Astrocyte (in vitro differentiated cells and primary cell): ENCODE results near the gene UCHL3. TPM values are rescaled to one million over a fixed set of nuclear protein-coding genes. Genes with fewer than 3 reads are reported as not detected.

Experiments used
- DNase-seq: peaks from one replicate; pipeline ENCODE4 v3.0.0-alpha.2; 2010; ENCODE audit warnings: low read depth
- FAIRE-seq: peaks from 2 replicates; lab custom pipeline; 2011; peaks lifted over from hg19 to GRCh38; lab: Jason Lieb, UNC
- H2AFZ ChIP-seq: 2 replicates; pipeline ENCODE4 v1.6.0; 2012; ENCODE audit warnings: low read depth, low read length, inconsistent platforms
- H3K27ac ChIP-seq: 2 replicates; pipeline ENCODE4 v1.5.1; 2011; ENCODE audit warnings: low read depth, low read length, inconsistent platforms
- H3K27me3 ChIP-seq: 2 replicates; pipeline ENCODE4 v1.6.0; 2011; ENCODE audit warnings: low read length, inconsistent platforms; ENCODE audit not compliant: insufficient read depth
- H3K36me3 ChIP-seq: 2 replicates; pipeline ENCODE4 v1.5.1; 2011; ENCODE audit warnings: low read length, inconsistent platforms; ENCODE audit not compliant: insufficient read depth
- H3K4me1 ChIP-seq: 2 replicates; pipeline ENCODE4 v1.5.1; 2011; ENCODE audit warnings: low read length, inconsistent platforms; ENCODE audit not compliant: insufficient read depth
- H3K4me2 ChIP-seq: 2 replicates; pipeline ENCODE4 v1.6.0; 2012; ENCODE audit warnings: low read length, inconsistent platforms
- H3K4me3 ChIP-seq: 2 replicates; pipeline ENCODE4 v1.5.1; 2011; ENCODE audit warnings: low read depth, mild to moderate bottlenecking, low read length, inconsistent platforms; ENCODE audit not compliant: insufficient read depth
- H3K79me2 ChIP-seq: 2 replicates; pipeline ENCODE4 v1.6.0; 2012; ENCODE audit warnings: mild to moderate bottlenecking, low read length, inconsistent platforms; ENCODE audit not compliant: insufficient read depth
- H3K9ac ChIP-seq: 2 replicates; pipeline ENCODE4 v1.6.0; 2012; ENCODE audit warnings: mild to moderate bottlenecking, low read length, inconsistent platforms
- H3K9me3 ChIP-seq: 2 replicates; pipeline ENCODE4 v1.5.1; 2012; ENCODE audit warnings: low read depth, mild to moderate bottlenecking, low read length, inconsistent platforms; ENCODE audit not compliant: insufficient read depth
- H4K20me1 ChIP-seq: 2 replicates; pipeline ENCODE4 v1.6.0; 2012; ENCODE audit warnings: low read length, inconsistent platforms; ENCODE audit not compliant: insufficient read depth
- H3K27ac Mint-ChIP-seq: one replicate; pipeline ENCODE4 v1.8.0; 2021; ENCODE audit warnings: mild to moderate bottlenecking, mixed read lengths; ENCODE audit not compliant: unreplicated experiment
- H3K27me3 Mint-ChIP-seq: one replicate; pipeline ENCODE4 v1.8.0; 2021; ENCODE audit warnings: low read depth, mixed read lengths; ENCODE audit not compliant: unreplicated experiment
- H3K36me3 Mint-ChIP-seq: one replicate; pipeline ENCODE4 v1.8.0; 2021; ENCODE audit warnings: low read depth, mixed read lengths; ENCODE audit not compliant: unreplicated experiment
- H3K4me1 Mint-ChIP-seq: one replicate; pipeline ENCODE4 v1.8.0; 2021; ENCODE audit warnings: low read depth, mixed read lengths; ENCODE audit not compliant: unreplicated experiment
- H3K4me3 Mint-ChIP-seq: one replicate; pipeline ENCODE4 v1.8.0; 2021; ENCODE audit warnings: mild to moderate bottlenecking, moderate library complexity, mixed read lengths; ENCODE audit not compliant: unreplicated experiment
- H3K9me3 Mint-ChIP-seq: one replicate; pipeline ENCODE4 v1.8.0; 2021; ENCODE audit warnings: mild to moderate bottlenecking, mixed read lengths; ENCODE audit not compliant: unreplicated experiment
- CTCF ChIP-seq: IDR thresholded peaks from 2 replicates; pipeline ENCODE4 v1.5.1; 2011; ENCODE audit warnings: low read depth, mild to moderate bottlenecking, inconsistent platforms, low read length, moderate library complexity; ENCODE audit not compliant: insufficient read depth
- EZH2 ChIP-seq: IDR thresholded peaks from 2 replicates; pipeline ENCODE4 v1.6.1; 2012; ENCODE audit warnings: mild to moderate bottlenecking, low read length, inconsistent platforms; ENCODE audit not compliant: insufficient read depth
- total RNA-seq: library from RNA; stranded (reverse); gene quantifications from 2 replicates; pipeline ENCODE4 v1.2.1, GENCODE V29; 2021

Gene UCHL3
- total RNA-seq, 1 donor from 2014 or later = 59.2 TPM

- TF ChIP-seq EZH2 = no peak
- no peak for TF ChIP-seq CTCF
- H2AFZ ChIP-seq = no peak overlapping the region
- no peak overlapping the region for H3K4me2 ChIP-seq
- H3K27ac Mint-ChIP-seq = no peak overlapping the region
- no peak overlapping the region for H3K4me3 Mint-ChIP-seq
- no peak overlapping the region for H3K9ac ChIP-seq
- no peaks in the 10 kb centered on the region for H3K79me2 ChIP-seq
- H3K9me3 Mint-ChIP-seq = peaks cover 3% of the 10 kb centered on the region
- H3K4me1 ChIP-seq = no peaks in the 10 kb centered on the region
- no peak overlapping the region for H3K27ac ChIP-seq
- no peaks in the 10 kb centered on the region for H3K27me3 Mint-ChIP-seq
- H3K4me1 Mint-ChIP-seq = no peaks in the 10 kb centered on the region
- H3K27me3 ChIP-seq = no peaks in the 10 kb centered on the region
- H3K4me3 ChIP-seq = no peak overlapping the region
- H4K20me1 ChIP-seq = no peaks in the 10 kb centered on the region
- H3K9me3 ChIP-seq = no peaks in the 10 kb centered on the region
- no peak for DNase-seq
- H3K36me3 Mint-ChIP-seq = peaks cover 6% of the 10 kb centered on the region
- FAIRE-seq = no peak
- peaks cover 5% of the 10 kb centered on the region for H3K36me3 ChIP-seq
Observed at GRCh38 chr13:75610466-75610865, 60.9 kb downstream of the UCHL3 start.

GRCh38 chr13:75612354-75612753, 62.8 kb downstream of the UCHL3 start:
- no peak overlapping the region for H3K27ac Mint-ChIP-seq

More at GRCh38 chr13:75612354-75612753, 62.8 kb downstream of the UCHL3 start:
- DNase-seq (no peak), FAIRE-seq (no peak)
- TF ChIP-seq CTCF (no peak), EZH2 (no peak)
- Mint-ChIP-seq H3K27me3 (no peaks in the 10 kb centered on the region), H3K36me3 (peaks cover 3% of the 10 kb centered on the region), H3K9me3 (no peaks in the 10 kb centered on the region), H3K4me1 (no peaks in the 10 kb centered on the region), H3K4me3 (no peak overlapping the region)
- Histone ChIP-seq H3K36me3 (no peaks in the 10 kb centered on the region), H3K9ac (no peak overlapping the region), H4K20me1 (no peaks in the 10 kb centered on the region), H3K79me2 (no peaks in the 10 kb centered on the region), H3K4me3 (no peak overlapping the region), H3K9me3 (no peaks in the 10 kb centered on the region), H3K27ac (no peak overlapping the region), H3K4me2 (no peak overlapping the region), H3K4me1 (no peaks in the 10 kb centered on the region), H3K27me3 (no peaks in the 10 kb centered on the region), H2AFZ (no peak overlapping the region)
